NT2/D1 (cell line): ENCODE results near the gene ORM1.
"Not testable (repeated sequence)": the region's sequence is repeated elsewhere in the genome, so short reads cannot be mapped to it uniquely, and the experiment has no call there.

Experiments used
- SUZ12 ChIP-seq: IDR thresholded peaks from 2 replicates; pipeline ENCODE4 v1.6.1; 2011; ENCODE audit not compliant: insufficient read length, insufficient read depth; ENCODE audit errors: extremely low read depth
- YY1 ChIP-seq: IDR thresholded peaks from 2 replicates; pipeline ENCODE4 v1.6.1; 2011; ENCODE audit not compliant: insufficient read length, insufficient read depth
- ZNF274 ChIP-seq: IDR thresholded peaks from 2 replicates; pipeline ENCODE4 v1.6.1; 2011; ENCODE audit warnings: mild to moderate bottlenecking, low read depth, low read length

GRCh38 chr9:114328357-114328820, 5.5 kb downstream of the ORM1 start:
- TF ChIP-seq YY1, ZNF274, SUZ12: not testable (repeated sequence)
